Globus pallidus (tissue), 1 donor: ENCODE results near the gene CRB2.
"Not testable (repeated sequence)": the region's sequence is repeated elsewhere in the genome, so short reads cannot be mapped to it uniquely, and the experiment has no call there.

ENCODE experiments used
- DNase-seq: peaks from one replicate; pipeline ENCODE4 v3.0.0-alpha.2; 2015; ENCODE audit warnings: low spot score

CRB2 gene

DNA sequence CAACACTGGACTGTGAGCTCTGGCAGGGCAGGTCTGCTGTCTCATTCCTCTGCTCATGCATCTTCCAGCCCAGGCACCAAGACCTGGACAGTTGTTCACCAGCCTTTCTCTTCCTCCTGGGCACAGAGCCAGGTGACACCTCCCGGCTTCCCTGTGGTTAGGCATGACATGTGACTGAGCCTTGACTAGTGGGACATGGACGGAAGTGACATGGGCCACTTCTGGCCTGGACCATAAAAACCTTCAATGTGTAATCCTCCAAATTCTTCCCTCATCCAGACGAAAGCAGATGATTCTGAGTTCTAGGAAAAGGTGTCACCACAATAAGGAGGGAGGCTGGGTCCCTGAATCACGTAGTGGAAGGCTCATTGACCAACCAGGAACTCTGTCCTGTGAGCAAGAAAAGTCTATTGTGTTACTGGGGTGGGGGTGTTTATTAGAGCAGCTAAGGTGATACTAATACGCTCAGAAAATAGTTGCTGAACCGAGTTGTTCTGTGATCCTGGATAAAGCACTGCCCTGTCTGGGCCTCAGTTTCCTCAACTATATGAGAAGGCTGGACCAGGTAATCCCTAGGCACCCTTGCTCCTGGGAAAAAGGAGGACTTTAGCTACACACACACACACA, 26.6 kb upstream of the CRB2 start:
- no peak for DNase-seq

DNA sequence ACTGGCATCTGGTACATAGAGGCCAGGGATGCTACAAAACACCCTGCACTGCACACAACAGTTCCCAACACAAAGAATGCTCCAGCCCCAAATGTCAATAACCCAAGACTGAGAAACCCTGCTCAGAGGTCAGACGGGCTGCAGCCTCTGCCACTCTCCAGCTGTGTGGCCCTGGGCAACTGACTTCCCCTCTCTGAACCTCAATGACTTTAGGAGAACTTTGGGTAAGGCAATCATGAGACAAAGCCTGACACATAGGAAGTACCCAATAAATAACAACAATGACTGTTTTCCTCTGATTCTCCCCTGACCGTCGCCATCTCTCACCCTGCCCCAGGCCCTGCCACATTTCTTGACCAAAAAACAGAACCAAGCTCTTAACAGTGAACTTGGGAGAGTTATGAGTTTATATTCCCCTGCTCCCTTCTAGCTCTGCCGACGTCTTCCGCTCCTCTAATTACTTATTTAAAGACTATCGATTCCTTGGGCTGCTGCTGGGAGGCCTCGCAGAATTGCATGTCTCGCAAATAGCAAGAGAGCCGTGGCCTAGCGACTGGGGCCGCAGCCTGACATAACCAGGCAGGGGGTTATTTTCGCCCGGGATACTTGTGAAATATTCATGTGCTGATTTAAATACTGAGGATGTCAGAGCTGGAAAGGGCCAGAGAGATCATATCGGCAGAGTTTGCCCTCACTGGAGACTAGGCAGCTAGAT, 24.5 kb upstream of the CRB2 start:
- no peak for DNase-seq

- DNase-seq, result not testable (repeated sequence)
These were observed 22.8 kb upstream of the CRB2 start for GRCh38 chr9:123333058-123333669.

GRCh38 chr9:123334639-123335038, 21.4 kb upstream of the CRB2 start:
- no peak for DNase-seq

- DNase-seq, result no peak
These were observed 20.6 kb upstream of the CRB2 start for GRCh38 chr9:123335193-123335985.

GRCh38 chr9:123335986-123336329, 20.0 kb upstream of the CRB2 start:
- DNase-seq, result no peak

DNA sequence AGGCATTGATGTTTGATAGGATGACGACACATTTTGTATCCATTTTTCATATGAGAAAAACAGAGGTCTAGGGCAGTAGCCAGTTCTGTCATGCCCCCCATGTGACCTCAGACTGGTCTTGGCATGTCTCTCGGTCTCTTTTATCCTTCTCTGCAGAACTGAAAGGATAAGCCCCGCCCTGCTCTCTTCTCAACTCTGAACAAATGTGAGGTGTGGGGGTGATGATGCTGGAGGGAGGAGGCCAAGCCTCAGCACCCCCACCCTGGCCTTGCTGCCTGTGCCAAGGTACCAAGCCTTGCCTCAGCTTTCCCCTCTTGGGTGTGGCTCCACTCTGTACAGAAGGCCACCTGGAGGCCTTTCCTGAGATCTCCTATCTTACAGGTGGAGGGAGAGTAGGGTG, 19.5 kb upstream of the CRB2 start:
- DNase-seq, result no peak

DNA sequence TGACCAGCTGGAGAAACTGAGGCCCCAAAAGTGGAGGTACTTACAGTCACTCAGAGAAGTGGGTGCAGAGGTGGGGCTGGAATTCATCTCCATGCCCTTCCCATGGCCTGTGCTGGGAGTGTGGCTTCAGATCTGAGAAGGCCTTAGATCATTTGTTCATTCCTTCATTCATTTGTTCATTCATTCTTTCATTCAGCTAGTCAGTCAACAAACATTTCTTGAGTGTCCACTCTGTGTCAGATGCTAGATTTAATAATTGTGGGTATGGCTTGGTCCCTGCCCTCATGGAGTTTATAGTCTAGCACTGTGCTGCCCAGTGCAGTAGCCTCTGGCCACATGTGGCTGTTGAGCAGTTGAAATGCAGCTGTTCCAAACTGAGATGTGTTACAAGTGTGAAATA, 19.0 kb upstream of the CRB2 start:
- DNase-seq, result no peak

- DNase-seq, result no peak
These were observed 18.0 kb upstream of the CRB2 start for GRCh38 chr9:123337971-123338370.

DNA sequence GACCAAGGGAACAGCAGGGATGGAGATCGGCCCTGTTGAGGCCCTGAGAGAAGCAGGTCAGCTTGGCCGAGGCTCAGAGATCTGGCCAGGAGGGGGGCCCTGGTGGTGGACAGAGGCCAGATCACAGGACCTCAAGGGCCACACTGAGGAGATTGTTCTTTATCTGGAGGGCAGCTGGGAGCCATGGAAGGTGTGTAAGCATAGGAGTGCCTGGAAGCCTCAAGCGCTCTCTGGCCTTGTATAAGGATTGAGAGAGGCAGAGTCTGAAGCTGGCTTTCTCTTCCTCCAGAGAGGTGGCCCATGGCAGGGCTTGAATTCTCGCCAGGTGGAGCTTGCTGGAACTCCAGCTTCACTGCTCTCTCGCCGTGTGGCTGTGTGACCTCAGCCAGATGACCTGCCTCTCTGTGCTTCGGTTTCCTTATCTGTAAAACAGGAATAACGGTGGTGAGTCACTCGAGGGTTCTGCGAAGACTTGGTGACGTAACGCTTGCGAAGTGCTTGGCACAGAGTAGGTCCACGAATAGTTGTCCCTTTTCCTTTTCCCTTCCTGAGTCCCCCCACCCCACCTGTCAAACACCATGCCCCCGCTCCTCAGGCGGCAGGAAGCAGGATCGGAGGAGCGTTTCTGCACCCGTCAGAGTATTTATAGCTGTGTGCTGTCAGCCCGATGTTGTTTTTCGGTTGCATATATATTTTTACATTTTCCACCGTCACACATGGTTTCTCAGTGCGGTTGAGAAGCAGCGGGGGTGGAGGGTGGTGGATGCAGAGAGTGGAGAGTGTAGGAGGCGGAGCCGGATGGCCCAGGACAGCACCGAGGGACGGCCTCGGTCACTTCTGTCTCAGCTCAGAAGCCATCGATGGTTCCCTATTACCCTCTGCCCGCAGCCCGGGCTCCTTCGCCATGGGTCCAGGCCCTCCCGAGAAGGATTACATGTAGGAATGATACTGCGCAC, 17.0 kb upstream of the CRB2 start:
- no peak for DNase-seq

DNA sequence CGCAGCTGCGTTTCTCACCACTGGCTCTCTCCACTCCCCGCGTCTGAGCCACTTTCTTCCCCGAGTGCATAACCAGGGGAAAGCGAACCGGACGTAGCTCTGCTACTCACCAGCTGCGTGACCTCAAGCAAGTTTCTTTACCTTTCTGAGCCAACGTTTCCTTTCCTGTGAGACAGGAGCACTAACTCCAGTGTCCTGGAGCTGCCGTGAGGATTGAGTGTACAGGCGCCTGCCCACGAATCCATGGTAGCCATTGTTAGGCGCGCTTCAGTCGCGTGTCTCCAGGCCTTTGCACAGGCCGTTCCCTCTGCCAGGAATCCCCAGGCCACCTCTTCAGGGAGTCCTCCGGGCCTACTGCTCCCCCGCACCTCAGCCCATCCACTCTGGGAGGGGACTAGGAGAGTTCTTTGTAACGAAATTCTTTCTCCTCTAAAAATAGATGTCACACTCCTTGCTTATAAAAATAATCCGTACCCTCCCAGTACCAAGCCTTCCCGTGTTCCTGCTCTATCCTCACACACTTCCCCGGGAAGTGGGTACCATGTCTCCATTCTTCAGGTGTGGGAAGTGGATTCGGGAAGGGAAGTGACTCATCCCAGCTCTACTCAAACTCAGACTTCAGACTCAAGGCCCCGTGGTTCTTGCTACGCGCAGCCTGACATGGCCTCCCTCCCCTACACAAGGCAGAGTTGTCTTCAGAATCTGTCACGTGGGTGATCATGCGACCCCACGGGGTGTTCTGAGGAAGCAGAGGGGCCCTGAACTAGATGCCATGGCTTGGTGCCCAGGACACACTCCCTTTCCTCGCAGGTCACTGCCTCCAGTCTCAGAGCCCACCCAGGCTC, 16.1 kb upstream of the CRB2 start:
- DNase-seq, result no peak

DNA sequence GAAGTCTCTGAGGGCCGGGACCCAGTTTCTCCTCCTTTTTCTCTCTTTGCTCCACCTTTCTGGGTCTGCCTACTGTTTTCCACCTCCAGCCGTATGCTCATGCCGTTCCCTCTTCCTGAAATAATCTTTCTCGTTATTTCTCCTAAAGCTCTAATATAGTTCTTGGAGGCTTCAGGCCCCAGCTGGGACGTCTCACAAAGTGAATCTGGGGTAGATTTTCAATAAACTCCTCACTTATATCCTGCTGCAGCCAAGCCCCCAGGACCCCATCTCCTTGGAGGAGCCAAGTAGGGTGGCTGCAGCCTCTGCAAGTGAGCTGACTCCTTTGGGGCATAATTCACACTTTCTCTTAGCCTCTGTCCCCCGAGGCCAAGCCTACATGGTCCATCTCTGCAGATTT, 14.2 kb upstream of the CRB2 start:
- DNase-seq, result no peak

GRCh38 chr9:123342247-123342646, 13.8 kb upstream of the CRB2 start:
- no peak for DNase-seq

- DNase-seq, result no peak
These were observed 12.4 kb upstream of the CRB2 start for GRCh38 chr9:123343443-123344191.

DNA sequence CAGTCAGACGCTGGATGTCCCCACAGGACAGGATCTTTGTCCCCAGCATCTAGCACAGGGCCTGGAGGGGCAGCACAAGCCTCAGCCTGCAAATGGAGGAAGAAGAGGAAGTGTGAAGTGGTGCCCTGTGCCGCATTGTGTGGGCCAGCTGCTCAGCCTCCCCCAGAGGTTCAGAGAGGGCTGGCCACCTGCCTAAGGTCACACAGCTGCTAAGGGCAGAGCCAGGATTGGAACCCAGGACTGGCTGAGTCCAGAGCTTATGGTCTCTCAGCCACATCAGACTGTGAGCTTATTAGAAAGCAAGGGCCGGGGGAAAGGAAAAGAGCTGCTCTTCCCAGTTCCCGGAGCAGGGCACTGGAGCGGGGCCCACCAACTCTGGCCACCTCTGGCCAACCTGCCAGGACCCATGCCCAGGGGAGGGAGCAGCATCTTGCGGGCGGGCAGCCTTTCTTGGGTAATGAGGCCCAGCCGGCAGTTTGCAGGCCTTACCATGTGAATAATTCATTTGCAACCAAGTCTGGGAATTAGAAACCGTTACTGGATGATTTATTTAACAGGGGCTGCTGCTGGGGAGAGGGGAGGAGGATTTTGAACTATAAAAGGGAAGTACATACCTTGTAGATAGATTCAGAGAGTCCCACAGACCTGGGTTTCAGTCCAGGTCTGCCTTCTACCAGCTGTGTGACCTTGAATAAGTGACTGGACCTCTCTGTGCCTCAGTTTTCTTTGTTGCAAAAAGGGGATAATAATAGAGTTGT, 11.6 kb upstream of the CRB2 start:
- no peak for DNase-seq

GRCh38 chr9:123345567-123345955, 10.4 kb upstream of the CRB2 start:
- no peak for DNase-seq

DNA sequence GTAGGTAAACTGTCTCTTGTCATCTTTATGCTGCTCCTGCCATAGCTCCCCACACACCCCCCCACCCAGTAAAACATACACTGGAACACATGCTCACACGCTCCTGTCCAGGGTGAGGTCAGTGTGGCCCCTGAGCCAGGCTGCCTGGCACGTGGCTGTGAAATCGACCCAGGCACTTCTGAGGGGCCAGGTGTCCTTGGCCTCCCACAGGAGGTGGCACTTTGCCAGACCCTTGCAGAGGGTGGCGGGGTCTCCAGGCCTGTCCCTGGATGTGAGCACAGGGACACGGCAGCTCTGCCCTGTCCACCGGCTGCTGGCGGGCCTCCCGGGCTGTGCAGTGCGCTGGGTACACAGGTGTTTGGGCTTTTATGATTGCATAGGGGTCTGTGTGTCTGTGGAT, 10.0 kb upstream of the CRB2 start:
- no peak for DNase-seq

DNA sequence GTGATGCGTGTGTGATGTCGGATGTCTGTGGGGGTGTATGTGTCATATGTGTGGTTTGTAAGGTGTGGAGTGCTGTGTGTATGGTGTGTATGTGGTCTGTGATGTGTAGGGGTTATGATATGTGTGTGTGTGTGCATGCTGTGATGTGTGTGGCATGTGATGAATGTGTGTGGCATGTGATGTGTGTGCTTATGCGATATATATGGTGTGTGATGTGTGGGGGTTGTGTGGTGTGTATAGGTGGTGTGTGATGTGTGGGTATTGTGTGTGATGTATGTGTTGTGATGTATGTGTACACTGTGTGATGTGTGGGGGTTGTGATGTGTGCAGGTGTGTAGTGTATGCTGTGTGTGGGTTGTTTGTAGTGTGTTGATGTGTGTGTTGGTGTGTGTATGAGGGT, 9.2 kb upstream of the CRB2 start:
- DNase-seq, result no peak
